ENCODE data around the gene FAM78B. TPM values are rescaled to one million over a fixed set of nuclear protein-coding genes. Genes with fewer than 3 reads are reported as not detected.

Gene FAM78B
- total and polyA plus RNA-seq, 2 of the 8 experiments (the other 6 are each of a cell fraction or from before 2014, with no cell fraction given), result 2.3 to 3.6 TPM

DNA sequence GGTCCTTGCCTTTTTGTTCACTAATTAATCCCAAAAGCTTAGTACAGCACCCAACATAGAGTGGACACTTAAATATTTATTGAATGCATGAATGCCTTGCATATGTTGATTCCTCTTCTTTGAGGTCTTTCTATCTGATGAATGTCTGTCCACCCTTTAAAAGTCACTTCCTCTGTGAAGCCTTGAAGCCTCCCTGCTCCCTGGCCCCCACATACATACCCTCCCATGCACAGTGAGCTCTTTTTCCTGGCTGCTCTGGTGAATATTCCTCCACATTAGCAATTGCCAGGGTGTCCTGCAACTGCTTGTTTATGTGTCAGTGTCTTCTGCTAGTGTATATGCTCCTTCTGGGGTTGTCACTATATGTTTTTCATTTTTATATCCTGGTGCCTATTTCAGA is 8.2 kb upstream of the FAM78B start:
- Histone ChIP-seq H3K27me3 (replicated peaks in 1 of 4; ENCODE audit: control insufficient read depth in 3 of 4, extremely low read depth in 1 of 4, insufficient read depth in 3 of 4, low read length in 3 of 4) (no peaks in the 10 kb centered on the region), H3K4me1 (replicated peaks in 1 of 4; ENCODE audit: control insufficient read depth in 3 of 4, insufficient read depth in 4 of 4, low read length in 3 of 4) (peaks cover 0 to 6% (median 0%) of the 10 kb centered on the region in 4 experiments; a peak in 2 of 7 replicates), H2AK5ac (ENCODE audit: low read depth, low read length) (no peak overlapping the region), H3K9ac (replicated peaks in 1 of 4; ENCODE audit: extremely low read depth in 1 of 4, low read depth in 3 of 4, low read length in 3 of 4) (no peak overlapping the region), H2BK120ac (replicated peaks; ENCODE audit: low read depth, low read length) (no peak overlapping the region), H4K5ac (ENCODE audit: insufficient read length, low read depth, low read length) (no peak overlapping the region), H3K79me1 (ENCODE audit: low read depth, low read length) (no peaks in the 10 kb centered on the region), H4K20me1 (replicated peaks in 1 of 2; ENCODE audit: control insufficient read depth in 1 of 2, insufficient read depth in 2 of 2, low read length in 2 of 2) (no peaks in the 10 kb centered on the region), H2BK15ac (ENCODE audit: low read length) (no peak overlapping the region), H3K14ac (ENCODE audit: insufficient read length) (no peak overlapping the region), H2BK5ac (ENCODE audit: low read depth, low read length) (no peak overlapping the region), H3K4me3 (ENCODE audit: extremely low read depth in 1 of 4, insufficient read depth in 2 of 4, low read depth in 3 of 4, low read length in 4 of 4) (no peak overlapping the region), H3K9me3 (ENCODE audit: insufficient read depth in 2 of 2, low read depth in 1 of 2, low read length in 1 of 2) (no peaks in the 10 kb centered on the region), H3K27ac (ENCODE audit: low read depth, low read length) (no peak overlapping the region), H4K91ac (replicated peaks; ENCODE audit: insufficient read length, low read length) (no peak overlapping the region), H3K23me2 (ENCODE audit: low read depth, low read length) (no peaks in the 10 kb centered on the region), H3K36me3 (ENCODE audit: control insufficient read depth in 2 of 4, insufficient read depth in 4 of 4, low read length in 3 of 4) (no peaks in the 10 kb centered on the region), H3K56ac (replicated peaks; ENCODE audit: insufficient read length, low read depth, low read length) (no peak overlapping the region), H3K79me2 (ENCODE audit: control insufficient read depth in 1 of 2, insufficient read depth in 2 of 2, low read length in 2 of 2) (no peaks in the 10 kb centered on the region), H3K4ac (replicated peaks; ENCODE audit: insufficient read length, low read depth, low read length) (no peak overlapping the region), H2BK20ac (ENCODE audit: low read length) (no peak overlapping the region), H3K4me2 (ENCODE audit: insufficient read depth in 1 of 2, low read depth in 2 of 2, low read length in 2 of 2) (no peak overlapping the region), H2BK12ac (ENCODE audit: low read depth, low read length) (no peak overlapping the region), H4K8ac (ENCODE audit: extremely low read depth, insufficient read depth, low read length) (no peak overlapping the region), H3K18ac (ENCODE audit: extremely low read depth, low read length) (no peak overlapping the region), H3K23ac (ENCODE audit: insufficient read length) (no peak overlapping the region), H2AFZ (ENCODE audit: low read length) (no peak overlapping the region)
- ChIA-PET POLR2A (ENCODE audit: partially characterized antibody) (no interaction called here), CTCF (ENCODE audit: partially characterized antibody) (interaction anchor here (1.0 kb wide), 1 partner anchor 40 kb away, joined by 4 read pairs; no protein-coding TSS in a partner anchor)
- no peak for TF ChIP-seq CREB1 (IDR thresholded peaks at IDR 0.05)
- DNase-seq (ENCODE audit: low read depth in 1 of 2, low spot score in 2 of 2) (no peak), FAIRE-seq (no peak)
